SH-SY5Y (cell line): ENCODE measurements around the gene MRPS23.

Experiments
- GATA2 ChIP-seq: IDR thresholded peaks from 2 replicates; pipeline ENCODE4 v1.6.1; 2011; ENCODE audit warnings: mild to moderate bottlenecking, low read depth, low read length
- GATA3 ChIP-seq: IDR thresholded peaks from 2 replicates; pipeline ENCODE4 v1.6.1; 2011; ENCODE audit warnings: low read depth, mild to moderate bottlenecking, low read length, moderate library complexity

GRCh38 chr17:57860414-57860999 is 10.7 kb upstream of the MRPS23 start:
- TF ChIP-seq GATA2 (no peak), GATA3 (no peak)
